Measurements from ENCODE around the gene UCHL5. TPM values are rescaled to one million over a fixed set of nuclear protein-coding genes. Genes with fewer than 3 reads are reported as not detected.
A peak's percentile ranks its signal among the peaks of the same experiment; 100 is the strongest.

The UCHL5 gene
- total RNA-seq, 4 donors from 2014 or later, result 7.4 to 40.9 (median 23.1) TPM

GRCh38 chr1:193066606-193067005 lies 7.4 kb upstream of the UCHL5 start:
- Histone ChIP-seq H3K4me1 (no peaks in the 10 kb centered on the region), H3K4me3 (no peak overlapping the region), H3K9me3 (no peaks in the 10 kb centered on the region), H3K27ac (no peak overlapping the region), H3K36me3 (no peaks in the 10 kb centered on the region), H3K27me3 (no peaks in the 10 kb centered on the region)
- no peak for TF ChIP-seq CTCF (IDR thresholded peaks at IDR 0.05)
- TF ChIP-seq POLR2A (IDR thresholded peaks at IDR 0.05), result no peak
- no peak for DNase-seq
- intact Hi-C loops (cut with DNase I; ENCODE audit: low total_unique reads), result no loop called here

GRCh38 chr1:193065954-193066353 lies 6.8 kb upstream of the UCHL5 start:
- intact Hi-C loops (cut with DNase I; ENCODE audit: low total_unique reads), result no loop called here
- Histone ChIP-seq H3K27ac (no peak overlapping the region), H3K4me1 (peaks cover 0 to 2% of the 10 kb centered on the region in 2 donors), H3K36me3 (no peaks in the 10 kb centered on the region), H3K4me3 (no peak overlapping the region), H3K27me3 (no peaks in the 10 kb centered on the region), H3K9me3 (no peaks in the 10 kb centered on the region)
- DNase-seq, result no peak
- TF ChIP-seq CTCF (IDR thresholded peaks at IDR 0.05) (no peak), POLR2A (IDR thresholded peaks at IDR 0.05) (no peak)

- Histone ChIP-seq H3K4me1 (peaks cover 0 to 4% of the 10 kb centered on the region in 2 donors), H3K27me3 (no peaks in the 10 kb centered on the region), H3K4me3 (no peak overlapping the region), H3K36me3 (no peaks in the 10 kb centered on the region), H3K27ac (no peak overlapping the region), H3K9me3 (no peaks in the 10 kb centered on the region)
- TF ChIP-seq POLR2A (IDR thresholded peaks at IDR 0.05), result no peak
- intact Hi-C loops (cut with DNase I; ENCODE audit: low total_unique reads), result no loop called here
- no peak for DNase-seq
Measured at GRCh38 chr1:193062698-193063463, 3.7 kb upstream of the UCHL5 start.

GRCh38 chr1:193060938-193061337 lies 1.8 kb upstream of the UCHL5 start:
- Histone ChIP-seq H3K9me3 (no peaks in the 10 kb centered on the region), H3K27me3 (no peaks in the 10 kb centered on the region), H3K4me1 (peaks cover 0 to 4% of the 10 kb centered on the region in 2 donors), H3K4me3 (peak overlapping the region in 1 of 2 donors; percentile 63), H3K27ac (peak overlapping the region; percentile 93 to 95), H3K36me3 (no peaks in the 10 kb centered on the region)
- intact Hi-C loops (cut with DNase I; ENCODE audit: low total_unique reads), result no loop called here
- TF ChIP-seq POLR2A (IDR thresholded peaks at IDR 0.05) (no peak), CTCF (IDR thresholded peaks at IDR 0.05) (no peak)
- no peak for DNase-seq

GRCh38 chr1:193060406-193060805 lies 1.2 kb upstream of the UCHL5 start:
- TF ChIP-seq POLR2A (IDR thresholded peaks at IDR 0.05), result no peak
- TF ChIP-seq CTCF (IDR thresholded peaks at IDR 0.05), result no peak
- intact Hi-C loops (cut with DNase I; ENCODE audit: low total_unique reads), result no loop called here
- Histone ChIP-seq H3K4me1 (peaks cover 0 to 4% of the 10 kb centered on the region in 2 donors), H3K4me3 (peak overlapping the region; percentile 63 to 80), H3K36me3 (no peaks in the 10 kb centered on the region), H3K27me3 (no peaks in the 10 kb centered on the region), H3K27ac (peak overlapping the region; percentile 93 to 95), H3K9me3 (no peaks in the 10 kb centered on the region)
- DNase-seq, result no peak
